Parathyroid adenoma (tissue), 2 donors: Measurements from ENCODE around the gene SPATA31D4.
"Not testable (repeated sequence)": the region's sequence is repeated elsewhere in the genome, so short reads cannot be mapped to it uniquely, and the experiment has no call there.

ENCODE experiments used
- H2AFZ ChIP-seq: fragments of 300-600 bp; sonication (generic); one replicate; pipeline ENCODE4 v1.7.0; 2017; ENCODE audit warnings: antibody characterized with exemption, mild to moderate bottlenecking
- H3K27ac ChIP-seq: fragments of 300-600 bp; sonication (generic); one replicate; pipeline ENCODE4 v1.7.0; 2017
- H3K27me3 ChIP-seq: fragments of 300-600 bp; sonication (generic); one replicate; pipeline ENCODE4 v1.7.0; 2017; ENCODE audit warnings: low read length; ENCODE audit not compliant: control insufficient read depth, insufficient read depth
- H3K36me3 ChIP-seq: fragments of 300-600 bp; sonication (generic); one replicate; pipeline ENCODE4 v1.7.0; 2017; ENCODE audit warnings: low read length; ENCODE audit not compliant: control insufficient read depth, insufficient read depth
- H3K4me1 ChIP-seq: fragments of 300-600 bp; sonication (generic); one replicate; pipeline ENCODE4 v1.7.0; 2017; ENCODE audit warnings: control low read depth
- H3K4me2 ChIP-seq: fragments of 300-600 bp; sonication (generic); one replicate; pipeline ENCODE4 v1.7.0; 2017; ENCODE audit warnings: low read length
- H3K4me3 ChIP-seq: fragments of 300-600 bp; sonication (generic); one replicate; pipeline ENCODE4 v1.7.0; 2017; ENCODE audit warnings: low read depth, low read length
- H3K79me2 ChIP-seq: fragments of 300-600 bp; sonication (generic); one replicate; pipeline ENCODE4 v1.7.0; 2017; ENCODE audit warnings: control low read depth
- H3K9ac ChIP-seq: fragments of 300-600 bp; sonication (generic); one replicate; pipeline ENCODE4 v1.7.0; 2017; ENCODE audit warnings: mild to moderate bottlenecking
- H3K9me3 ChIP-seq: fragments of 300-600 bp; sonication (generic); one replicate; pipeline ENCODE4 v1.7.0; 2017; ENCODE audit warnings: low read length; ENCODE audit not compliant: control insufficient read depth
- CTCF ChIP-seq: fragments of 300-600 bp; sonication (generic); IDR thresholded peaks from one replicate; pipeline ENCODE4 v1.7.0; 2017; ENCODE audit warnings: antibody characterized with exemption, mild to moderate bottlenecking
- donor health status: primary hyperparathyroidism.

SPATA31D4 gene

GRCh38 chr9:81928305-81928704, at the start of gene SPATA31D4:
Gene SPATA31D4 (plus strand): TSS chr9:81928428. CDS start chr9:81928514, 86 bp downstream.
- H3K36me3 ChIP-seq, result not testable (repeated sequence)

GRCh38 chr9:81878530-81878929, 49.7 kb upstream of the SPATA31D4 start:
- no peaks in the 10 kb centered on the region for H3K9me3 ChIP-seq
- no peak overlapping the region for H3K4me3 ChIP-seq
- no peak overlapping the region for H3K27ac ChIP-seq
- no peak overlapping the region for H3K4me2 ChIP-seq
- no peak overlapping the region for H3K9ac ChIP-seq
- H3K36me3 ChIP-seq, result no peaks in the 10 kb centered on the region
- no peaks in the 10 kb centered on the region for H3K79me2 ChIP-seq
- TF ChIP-seq CTCF, result no peak
- H3K4me1 ChIP-seq, result no peaks in the 10 kb centered on the region
- H3K27me3 ChIP-seq, result no peaks in the 10 kb centered on the region
- H2AFZ ChIP-seq, result no peak overlapping the region

More at GRCh38 chr9:81928305-81928704, at the start of gene SPATA31D4:
- H3K4me2 ChIP-seq, H3K9ac ChIP-seq, H3K27me3 ChIP-seq, H3K4me3 ChIP-seq, H3K4me1 ChIP-seq, H3K27ac ChIP-seq, H2AFZ ChIP-seq, H3K9me3 ChIP-seq, H3K79me2 ChIP-seq: not testable (repeated sequence)

- Histone ChIP-seq H3K27ac (no peak overlapping the region), H3K4me2 (no peak overlapping the region), H3K9ac (no peak overlapping the region), H2AFZ (no peak overlapping the region), H3K79me2 (no peaks in the 10 kb centered on the region), H3K36me3 (no peaks in the 10 kb centered on the region), H3K4me1 (no peaks in the 10 kb centered on the region), H3K4me3 (no peak overlapping the region), H3K9me3 (no peaks in the 10 kb centered on the region), H3K27me3 (no peaks in the 10 kb centered on the region)
- no peak for TF ChIP-seq CTCF
These were observed 48.7 kb upstream of the SPATA31D4 start for GRCh38 chr9:81879501-81879916.

GRCh38 chr9:81885602-81886001, 42.6 kb upstream of the SPATA31D4 start:
- Histone ChIP-seq H3K4me1 (no peaks in the 10 kb centered on the region), H3K9me3 (no peaks in the 10 kb centered on the region), H3K36me3 (no peaks in the 10 kb centered on the region), H3K4me3 (no peak overlapping the region), H3K27ac (no peak overlapping the region), H3K9ac (no peak overlapping the region), H2AFZ (no peak overlapping the region), H3K4me2 (no peak overlapping the region), H3K79me2 (no peaks in the 10 kb centered on the region), H3K27me3 (no peaks in the 10 kb centered on the region)
- no peak for TF ChIP-seq CTCF

GRCh38 chr9:81886665-81887064, 41.6 kb upstream of the SPATA31D4 start:
- H3K27ac ChIP-seq, result no peak overlapping the region
- no peak overlapping the region for H2AFZ ChIP-seq
- H3K9ac ChIP-seq, result no peak overlapping the region
- no peak overlapping the region for H3K4me3 ChIP-seq
- TF ChIP-seq CTCF, result no peak
- no peak overlapping the region for H3K4me2 ChIP-seq
- no peaks in the 10 kb centered on the region for H3K36me3 ChIP-seq
- no peaks in the 10 kb centered on the region for H3K27me3 ChIP-seq
- no peaks in the 10 kb centered on the region for H3K9me3 ChIP-seq
- no peaks in the 10 kb centered on the region for H3K79me2 ChIP-seq
- no peaks in the 10 kb centered on the region for H3K4me1 ChIP-seq
